NCI-H446 (cell line): ENCODE results near the gene TRIM42.

Source experiments
- DNase-seq, 2 experiments: peaks; one replicate each; lab custom pipeline; 2025; lab: John Stamatoyannopoulos, UW

Gene TRIM42

DNA sequence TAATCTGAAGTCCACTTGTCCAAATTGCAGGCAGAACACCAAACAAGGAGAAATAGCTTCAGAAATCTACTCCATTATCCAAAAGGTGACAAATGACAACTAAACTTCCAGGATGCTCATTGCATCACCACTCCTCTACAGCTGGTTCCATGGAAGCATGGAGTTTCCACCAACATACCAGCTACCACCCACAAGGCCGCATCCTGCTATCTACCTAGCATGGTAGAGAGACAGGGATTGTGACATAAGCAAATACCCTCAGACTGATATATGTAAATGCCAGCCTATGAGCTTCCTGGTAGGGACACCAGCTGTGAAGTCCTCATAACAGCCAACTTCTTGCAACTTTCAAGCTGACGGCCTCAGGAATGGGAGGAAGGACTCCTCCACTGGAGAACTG lies at the start of gene TRIM42:
TRIM42 (plus strand) TSS at position 301 of the 400 bp plus-strand sequence. CDS start 166 bp downstream, outside the sequence.
- DNase-seq, result no peak

GRCh38 chr3:140628606-140629005 lies 49.3 kb upstream of the TRIM42 start:
- DNase-seq, result no peak

GRCh38 chr3:140629357-140630137 lies 48.3 kb upstream of the TRIM42 start:
- DNase-seq, result no peak

- DNase-seq, result no peak
Measured at GRCh38 chr3:140630366-140630765, 47.5 kb upstream of the TRIM42 start.

DNA sequence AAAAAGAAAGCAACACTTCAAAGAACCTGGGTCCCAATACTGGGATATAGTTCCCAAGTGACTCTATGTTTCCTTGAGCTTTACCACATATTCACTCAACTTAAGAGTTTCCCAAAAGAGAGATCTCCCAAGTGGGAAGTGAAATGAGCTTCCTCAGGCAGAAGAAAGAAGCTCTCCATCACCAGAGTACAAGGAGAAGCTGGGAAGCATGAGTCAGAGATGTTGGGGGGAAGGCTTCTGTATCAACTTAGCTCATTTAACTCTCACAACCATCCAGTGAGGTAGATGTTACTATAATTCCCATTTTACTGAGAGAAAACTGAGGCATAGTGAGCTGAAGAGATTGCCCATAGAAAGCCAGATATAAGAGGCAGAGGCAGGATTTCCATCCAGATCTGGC lies 47.0 kb upstream of the TRIM42 start:
- DNase-seq, result no peak

DNA sequence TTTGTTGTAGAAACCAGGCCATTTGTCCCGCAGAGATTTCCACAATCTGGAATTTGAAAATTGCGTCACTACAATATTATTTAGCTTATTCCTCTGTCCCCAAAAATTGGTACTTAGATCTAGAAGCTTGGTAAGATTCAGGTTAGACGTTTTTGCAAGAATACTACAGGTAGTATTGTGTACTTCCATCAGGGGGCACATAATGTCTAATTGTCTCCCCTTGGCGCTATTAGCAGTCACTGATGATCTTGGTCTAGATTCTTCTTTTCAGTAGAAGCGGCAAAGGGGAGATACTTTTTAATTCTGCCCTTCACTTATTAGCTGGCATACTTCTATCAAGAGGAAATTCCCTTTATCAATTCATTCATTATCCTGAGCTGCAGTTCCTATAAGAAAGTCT lies 42.6 kb upstream of the TRIM42 start:
- DNase-seq, result no peak

- DNase-seq, result no peak
Measured at GRCh38 chr3:140636406-140637138, 41.3 kb upstream of the TRIM42 start.

GRCh38 chr3:140651287-140651686 lies 26.6 kb upstream of the TRIM42 start:
- no peak for DNase-seq

GRCh38 chr3:140655678-140656077 lies 22.2 kb upstream of the TRIM42 start:
- no peak for DNase-seq

- DNase-seq, result no peak
Measured at GRCh38 chr3:140664111-140664510, 13.8 kb upstream of the TRIM42 start.

GRCh38 chr3:140682586-140682985 lies 4.7 kb downstream of the TRIM42 start:
- no peak for DNase-seq

DNA sequence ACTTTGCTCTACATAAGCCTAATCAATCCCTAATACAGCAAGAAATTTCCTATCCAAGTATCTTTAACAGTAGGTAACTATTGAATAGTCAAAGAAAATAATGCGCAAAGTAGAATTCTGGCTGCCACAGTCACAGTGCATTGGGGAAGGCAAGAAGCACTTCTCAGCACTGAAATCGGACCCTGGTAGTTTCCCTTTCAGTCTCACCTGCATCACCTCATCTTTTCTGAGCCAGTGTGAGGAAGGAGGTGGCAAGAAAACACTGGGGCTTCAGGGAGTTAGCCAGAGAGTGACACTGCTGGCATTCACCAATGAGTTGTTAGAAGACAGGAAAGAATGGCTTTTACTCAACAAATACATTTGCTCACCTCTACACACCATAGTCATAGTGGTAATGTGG lies 8.3 kb downstream of the TRIM42 start:
- no peak for DNase-seq

DNA sequence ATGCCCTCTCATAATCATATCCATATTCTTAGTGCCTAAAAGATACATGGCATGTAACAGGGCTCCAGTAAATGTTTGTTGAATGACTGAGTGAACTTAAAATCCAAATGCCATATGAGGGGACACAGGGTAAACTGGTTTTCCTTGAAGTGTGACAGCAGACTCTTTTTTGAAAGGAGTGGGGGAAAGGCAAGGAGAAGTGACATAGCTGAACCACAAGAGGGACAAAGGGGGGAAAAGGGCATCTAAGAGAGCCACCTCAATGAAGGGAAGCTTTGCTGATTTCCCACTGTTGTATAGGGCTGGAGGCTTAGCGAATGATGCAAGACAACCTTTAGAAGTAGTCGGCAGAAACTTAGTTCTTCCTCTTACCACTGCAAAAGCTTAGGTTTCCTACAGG lies 9.1 kb downstream of the TRIM42 start:
- DNase-seq, result no peak

DNA sequence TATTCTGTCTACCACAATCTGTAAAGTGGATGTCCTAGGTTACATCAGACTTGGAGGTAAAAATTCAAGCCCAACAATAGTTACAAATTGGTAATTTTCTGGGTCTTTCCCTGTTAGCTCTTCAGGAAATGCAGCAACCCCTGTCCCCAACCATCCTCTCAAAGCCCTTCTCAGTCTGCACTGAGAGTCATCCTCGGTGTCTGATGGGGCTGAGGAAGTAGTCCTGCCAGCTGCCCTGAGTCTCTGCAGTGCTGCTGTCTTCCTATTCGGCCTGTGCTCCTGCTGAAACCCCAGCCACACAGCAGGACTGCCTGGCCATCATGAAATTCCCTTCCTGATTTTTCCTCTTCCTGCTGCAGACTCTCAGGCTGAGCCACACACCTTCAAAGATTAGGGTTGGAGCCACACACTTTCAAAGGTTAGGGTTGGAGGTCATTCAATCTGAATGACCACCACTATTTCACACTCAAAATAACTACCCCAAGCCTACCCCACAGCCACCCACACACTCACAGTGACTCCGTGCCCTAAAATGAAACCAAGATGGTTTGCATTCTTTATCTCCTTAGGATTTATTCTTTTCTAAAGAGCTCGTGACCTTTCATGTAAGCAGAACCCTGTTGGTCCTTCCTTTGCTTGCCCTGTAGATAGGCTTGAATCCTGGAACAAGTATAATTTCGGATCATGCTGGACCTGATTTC lies 17.6 kb downstream of the TRIM42 start:
- DNase-seq, result no peak

- DNase-seq, result no peak
Measured at GRCh38 chr3:140699516-140700231, 21.8 kb downstream of the TRIM42 start.

DNA sequence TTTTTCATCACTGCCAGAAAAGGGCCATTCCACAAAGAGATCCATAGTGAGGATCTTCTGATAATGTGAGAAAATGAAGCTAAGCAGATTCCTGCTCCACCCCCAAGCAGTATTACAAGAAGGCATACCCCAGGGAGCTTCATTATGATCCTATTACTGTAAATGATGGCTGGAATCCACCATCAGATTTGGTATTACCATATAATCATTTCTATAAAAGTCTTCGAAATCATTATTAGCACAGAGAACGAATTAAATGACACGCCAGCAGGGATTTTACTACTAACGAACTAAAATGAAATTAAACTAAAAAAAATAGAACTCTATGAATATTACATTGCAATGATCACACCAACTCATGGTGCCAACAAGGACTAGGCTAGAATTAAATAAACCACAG lies 24.4 kb downstream of the TRIM42 start:
- no peak for DNase-seq

DNA sequence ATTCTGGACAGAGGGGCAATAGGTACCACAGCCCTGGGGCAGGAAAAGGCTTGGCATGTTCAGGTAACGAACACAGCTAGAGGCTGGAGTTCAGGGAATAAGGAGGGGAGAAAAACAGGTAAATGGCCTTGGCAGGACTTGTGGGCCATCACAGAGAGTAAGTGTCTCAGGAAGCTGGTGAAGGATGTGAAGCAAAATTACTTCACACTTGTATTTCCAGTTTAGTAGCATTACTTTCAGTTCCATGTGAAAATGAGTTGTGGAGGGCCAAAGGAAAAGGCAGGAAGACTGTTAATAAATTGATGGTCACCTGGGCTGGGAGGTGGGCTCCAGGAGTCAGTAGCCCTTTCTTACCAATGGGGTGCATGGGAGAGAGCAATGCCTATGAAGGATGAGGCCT lies 25.6 kb downstream of the TRIM42 start:
- no peak for DNase-seq

DNA sequence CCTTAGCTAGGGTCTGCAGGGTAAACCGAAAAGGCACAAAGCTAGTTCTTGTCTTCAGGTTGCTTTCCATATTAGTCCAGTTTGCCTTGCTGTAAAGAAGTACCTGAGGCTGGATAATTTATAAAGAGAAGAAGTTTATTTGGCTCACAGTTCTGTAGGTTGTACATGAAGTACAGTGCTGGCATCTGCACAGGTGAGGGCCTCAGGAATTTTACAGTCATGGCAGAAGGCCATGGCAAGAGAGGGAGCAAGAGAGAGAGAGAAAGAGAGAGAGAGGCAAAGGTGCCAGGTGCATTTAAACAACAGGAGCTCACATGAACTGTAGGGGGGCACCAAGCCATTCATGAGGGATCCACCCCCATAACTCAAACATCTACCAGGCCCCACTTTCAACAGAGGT lies 26.9 kb downstream of the TRIM42 start:
- no peak for DNase-seq

- no peak for DNase-seq
Measured at GRCh38 chr3:140705954-140706353, 28.1 kb downstream of the TRIM42 start.

DNA sequence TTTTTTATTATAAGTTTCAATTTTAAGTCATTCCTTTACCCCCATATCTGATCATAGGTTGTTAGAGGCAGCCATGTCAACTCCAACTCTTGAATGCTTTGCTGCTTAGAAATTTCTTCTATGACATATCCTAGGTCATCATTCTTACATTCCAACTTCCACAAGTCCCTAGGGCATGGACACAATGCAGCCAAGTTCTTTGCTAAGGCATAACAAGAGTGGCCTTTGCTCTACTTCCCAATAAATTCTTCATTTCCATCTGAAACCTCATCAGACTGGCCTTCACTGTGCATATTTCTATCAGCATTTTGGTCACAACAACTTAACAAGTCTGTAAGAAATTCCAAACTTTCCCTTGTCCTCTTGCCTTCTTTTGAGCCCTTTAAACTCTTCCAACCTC lies 28.5 kb downstream of the TRIM42 start:
- no peak for DNase-seq

DNA sequence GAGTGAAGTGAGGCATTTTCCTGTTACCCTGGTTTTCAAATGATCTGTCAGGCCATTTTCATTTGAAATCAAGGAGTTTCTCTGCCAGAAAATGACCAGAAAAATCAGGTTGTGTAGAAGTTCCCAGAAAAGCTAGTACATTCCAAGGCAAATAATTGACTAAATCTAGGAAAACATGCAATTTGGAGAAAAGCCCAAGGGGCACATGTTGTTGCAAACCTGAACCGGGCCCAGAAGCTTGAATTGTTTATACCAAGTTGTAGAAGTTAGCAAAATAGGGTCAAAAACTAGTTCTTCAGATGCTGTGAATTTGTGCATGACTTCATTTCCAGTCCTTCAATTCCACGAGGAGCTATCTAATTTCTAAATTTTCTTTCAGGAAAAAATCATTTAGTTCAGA lies 31.0 kb downstream of the TRIM42 start:
- no peak for DNase-seq

DNA sequence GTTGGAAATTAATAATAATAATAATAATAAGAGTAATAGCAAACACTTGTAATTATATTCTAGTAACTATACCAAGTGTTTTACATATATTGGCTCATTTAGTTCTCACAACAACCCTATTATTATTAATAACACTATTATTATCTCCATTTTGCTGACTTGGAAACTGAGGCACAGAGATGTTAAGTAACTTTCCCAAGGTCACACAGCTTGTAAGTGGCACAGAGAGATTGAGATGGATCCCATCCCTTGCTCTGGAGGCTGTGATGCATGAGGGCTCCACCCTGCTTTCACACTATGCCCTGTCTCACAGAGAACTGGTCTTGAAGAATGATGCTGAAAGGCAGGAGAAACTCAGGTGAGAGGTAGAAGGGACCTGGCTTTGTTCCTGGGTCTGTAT lies 31.9 kb downstream of the TRIM42 start:
- DNase-seq, result no peak
